Femur (tissue), 1 donor: ENCODE measurements around the gene NPTXR.
"Not testable (repeated sequence)": the region's sequence is repeated elsewhere in the genome, so short reads cannot be mapped to it uniquely, and the experiment has no call there.

Experiments used
- DNase-seq: peaks from one replicate; pipeline ENCODE4 v3.0.0-alpha.2; 2017

Gene NPTXR

GRCh38 chr22:38868286-38868721, 24.5 kb upstream of the NPTXR start:
- DNase-seq: no peak

GRCh38 chr22:38867471-38868285, 23.9 kb upstream of the NPTXR start:
- DNase-seq: no peak

- no peak for DNase-seq
These were observed 23.3 kb upstream of the NPTXR start for GRCh38 chr22:38867124-38867455.

- DNase-seq: no peak
These were observed 22.7 kb upstream of the NPTXR start for GRCh38 chr22:38866399-38867123.

- no peak for DNase-seq
These were observed 22.2 kb upstream of the NPTXR start for GRCh38 chr22:38866024-38866398.

- DNase-seq: no peak
These were observed 21.6 kb upstream of the NPTXR start for GRCh38 chr22:38865201-38866023.

GRCh38 chr22:38864361-38865191, 20.7 kb upstream of the NPTXR start:
- DNase-seq: peak; percentile 32

GRCh38 chr22:38863531-38864131, 19.8 kb upstream of the NPTXR start:
- DNase-seq: peak; percentile 25

GRCh38 chr22:38862375-38863329, 18.8 kb upstream of the NPTXR start:
- DNase-seq: peak; percentile 74

- DNase-seq: no peak
These were observed 18.1 kb upstream of the NPTXR start for GRCh38 chr22:38861927-38862326.

- DNase-seq: no peak
These were observed 17.5 kb upstream of the NPTXR start for GRCh38 chr22:38861170-38861876.

GRCh38 chr22:38860283-38861169, 16.7 kb upstream of the NPTXR start:
- DNase-seq: peak; percentile 19

- DNase-seq: no peak
These were observed 15.9 kb upstream of the NPTXR start for GRCh38 chr22:38859581-38860282.

GRCh38 chr22:38858492-38858891, 14.7 kb upstream of the NPTXR start:
- DNase-seq: no peak

GRCh38 chr22:38854476-38854875, 10.6 kb upstream of the NPTXR start:
- DNase-seq: not testable (repeated sequence)

GRCh38 chr22:38853883-38854282, 10.1 kb upstream of the NPTXR start:
- DNase-seq: not testable (repeated sequence)

- no peak for DNase-seq
These were observed 9.4 kb upstream of the NPTXR start for GRCh38 chr22:38853196-38853651.

GRCh38 chr22:38852522-38852921, 8.7 kb upstream of the NPTXR start:
- DNase-seq: no peak
